ENCODE data around the gene KIF15.

Gene KIF15

DNA sequence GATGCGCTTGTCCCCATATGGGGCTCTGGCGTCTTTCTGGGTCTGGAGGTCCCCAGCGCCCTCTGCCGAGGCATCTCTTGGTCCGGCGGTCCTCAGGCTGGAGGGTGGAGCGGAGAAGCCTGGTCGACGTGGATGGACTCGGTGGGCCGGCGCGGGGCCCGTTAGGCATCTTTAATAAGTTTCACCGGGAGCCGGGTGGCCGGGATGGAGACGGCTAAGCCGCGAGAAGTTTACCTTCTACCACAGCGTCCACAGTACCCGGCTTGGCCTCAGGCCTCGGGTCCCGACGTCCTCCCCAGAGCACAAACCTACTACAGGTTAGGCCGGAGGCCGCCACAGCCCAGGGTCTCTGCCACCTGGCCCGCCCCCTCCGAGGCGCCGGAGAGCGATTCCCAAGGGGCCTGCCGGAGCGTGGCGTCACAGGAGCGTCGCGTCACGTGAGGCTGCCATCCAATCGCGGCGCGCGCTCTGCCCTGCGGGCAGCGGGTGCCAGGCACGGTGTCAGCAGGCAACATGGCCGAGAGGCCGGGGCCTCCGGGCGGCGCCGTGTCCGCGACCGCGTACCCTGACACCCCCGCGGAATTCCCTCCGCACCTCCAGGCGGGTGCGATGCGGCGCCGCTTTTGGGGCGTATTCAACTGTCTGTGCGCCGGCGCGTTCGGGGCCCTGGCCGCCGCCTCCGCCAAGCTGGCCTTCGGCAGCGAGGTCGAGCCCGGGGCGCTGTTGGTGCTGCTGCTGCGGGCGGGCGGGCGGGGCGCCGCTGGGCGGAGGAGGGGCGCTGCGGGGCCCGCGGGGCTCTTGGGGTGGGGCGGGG lies 100.0 kb downstream of the KIF15 start, which contains the start of gene TMEM42:
TMEM42 (plus strand) TSS at position 501 of the 814 bp plus-strand sequence; CDS start at position 514, 13 bp downstream.
- Histone ChIP-seq H3K9ac (ENCODE audit: insufficient read length) (peak within 1 kb of the TSS; percentile 72), H3K36me3 (ENCODE audit: insufficient read depth, low read length) (no peaks in the 10 kb centered on the region), H3K27ac (no peak within 1 kb of the TSS), H3K9me3 (ENCODE audit: low read depth, low read length) (no peaks in the 10 kb centered on the region), H3K4me3 (peak within 1 kb of the TSS; percentile 79)
- no peak for TF ChIP-seq EZH2 (IDR thresholded peaks at IDR 0.05)
- peak; percentile 70; the same call in 1 of the 2 replicates for TF ChIP-seq POLR2AphosphoS5 (IDR thresholded peaks at IDR 0.05; ENCODE audit: borderline replicate concordance, low read depth, low read length)
- no peak for TF ChIP-seq FOXP2 (optimal IDR thresholded peaks at IDR 0.05; ENCODE audit: control extremely low read depth, extremely low read length, insufficient read depth)
- no peak for DNase-seq (ENCODE audit: low read depth, low spot score)

DNA sequence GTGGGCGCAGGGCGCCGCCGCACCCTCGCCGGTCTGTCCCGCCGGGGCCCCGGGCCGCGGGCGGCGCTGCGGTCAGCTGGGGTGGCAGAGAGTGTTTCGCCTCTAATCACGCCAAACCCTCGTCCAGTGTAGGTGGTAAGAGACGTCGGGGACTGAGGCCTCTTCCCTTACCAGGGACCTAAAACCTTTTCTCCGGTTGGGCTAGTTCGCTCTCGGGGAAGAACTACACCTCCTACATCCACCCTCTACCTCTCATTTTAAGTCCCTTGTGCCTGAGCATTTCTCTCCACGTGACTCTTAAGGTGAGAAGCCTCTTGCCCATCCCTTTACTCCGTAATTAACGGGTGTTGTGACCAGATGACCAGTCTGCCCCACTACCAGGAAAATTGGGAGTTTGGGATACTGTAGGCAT lies 100.6 kb downstream of the KIF15 start:
- Histone ChIP-seq H3K9ac (ENCODE audit: insufficient read length) (peak overlapping the region; percentile 72), H3K9me3 (ENCODE audit: low read depth, low read length) (no peaks in the 10 kb centered on the region), H3K27ac (no peak overlapping the region), H3K4me3 (peak overlapping the region; percentile 79), H3K36me3 (ENCODE audit: insufficient read depth, low read length) (no peaks in the 10 kb centered on the region)
- DNase-seq (ENCODE audit: low read depth, low spot score): no peak
- no peak for TF ChIP-seq FOXP2 (optimal IDR thresholded peaks at IDR 0.05; ENCODE audit: control extremely low read depth, extremely low read length, insufficient read depth)
- no peak for TF ChIP-seq EZH2 (IDR thresholded peaks at IDR 0.05)
- TF ChIP-seq POLR2AphosphoS5 (IDR thresholded peaks at IDR 0.05; ENCODE audit: borderline replicate concordance, low read depth, low read length): no peak

DNA sequence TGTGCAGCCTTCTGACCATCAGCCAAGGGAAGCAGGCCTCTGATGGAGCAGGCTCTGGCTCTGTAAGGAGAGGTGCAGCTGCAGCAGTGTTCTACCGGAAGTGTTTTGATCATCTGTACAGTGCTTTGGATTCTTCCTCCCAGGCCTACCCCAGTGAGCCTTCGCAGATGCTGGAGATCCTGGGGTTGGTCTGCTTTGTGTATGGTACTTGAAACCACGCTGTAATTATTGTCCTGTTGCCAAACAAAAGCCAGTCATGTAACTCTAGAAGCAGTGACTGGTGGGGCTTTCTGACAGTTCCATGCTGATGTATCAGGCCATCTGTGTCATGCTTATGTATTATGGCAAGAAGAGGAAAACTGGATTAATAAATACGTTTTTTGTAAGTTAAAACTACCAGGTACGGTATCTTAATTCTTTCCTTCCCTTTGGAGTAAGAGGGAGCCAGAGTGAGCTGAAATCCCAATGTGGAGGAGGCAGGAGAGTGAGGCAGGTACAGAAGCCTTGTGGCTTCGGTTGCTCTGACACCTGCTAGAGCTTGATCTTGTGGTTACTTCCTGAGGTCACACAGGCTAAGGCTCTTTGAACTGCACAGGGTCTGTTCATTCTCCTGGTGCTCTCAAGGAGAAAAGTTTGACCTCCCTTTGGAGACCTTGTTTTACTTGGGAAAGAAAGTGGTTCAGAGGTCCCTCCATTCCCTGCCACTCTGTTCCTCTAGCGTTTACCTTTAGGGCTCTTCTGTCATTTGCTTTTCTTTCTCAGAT lies 103.9 kb downstream of the KIF15 start:
- H3K9me3 ChIP-seq (ENCODE audit: low read depth, low read length): no peaks in the 10 kb centered on the region
- no peak for DNase-seq (ENCODE audit: low read depth, low spot score)
- no peak overlapping the region for H3K9ac ChIP-seq (ENCODE audit: insufficient read length)
- no peak overlapping the region for H3K27ac ChIP-seq
- H3K4me3 ChIP-seq: no peak overlapping the region
- H3K36me3 ChIP-seq (ENCODE audit: insufficient read depth, low read length): no peaks in the 10 kb centered on the region
- TF ChIP-seq EZH2 (IDR thresholded peaks at IDR 0.05): no peak
- TF ChIP-seq POLR2AphosphoS5 (IDR thresholded peaks at IDR 0.05; ENCODE audit: borderline replicate concordance, low read depth, low read length): no peak
- no peak for TF ChIP-seq FOXP2 (optimal IDR thresholded peaks at IDR 0.05; ENCODE audit: control extremely low read depth, extremely low read length, insufficient read depth)

DNA sequence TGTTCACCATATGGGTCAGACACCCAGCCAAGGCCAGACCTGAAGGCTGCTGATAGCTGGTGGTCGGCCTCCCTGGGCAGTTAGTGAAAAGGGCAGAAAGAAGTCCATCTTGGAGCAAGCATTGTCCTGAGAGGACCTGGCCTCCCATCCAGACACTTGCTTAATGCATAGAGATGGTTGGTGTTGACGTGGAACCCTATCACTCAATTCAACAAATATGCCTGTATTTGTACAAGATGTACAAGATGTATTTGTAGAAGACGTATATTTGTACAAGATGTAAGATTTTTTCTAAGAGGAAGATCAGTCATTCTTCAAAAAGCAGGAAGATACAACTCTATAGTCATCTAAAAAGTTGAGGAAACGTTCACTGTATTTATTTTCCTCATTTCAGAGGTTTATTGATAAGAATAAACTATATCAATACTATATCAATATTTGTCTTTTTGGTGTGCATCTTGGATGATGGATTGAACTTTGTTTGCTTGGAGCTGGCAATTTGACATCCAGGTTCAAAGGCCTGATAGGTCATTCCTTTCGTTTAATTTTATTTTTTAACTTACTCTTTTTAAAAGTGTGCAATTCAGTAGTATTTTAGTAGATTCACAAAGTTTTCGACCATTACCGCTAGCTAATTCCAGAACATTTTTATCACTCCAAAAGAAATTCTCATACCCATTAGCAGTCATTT lies 106.0 kb downstream of the KIF15 start:
- Histone ChIP-seq H3K4me3 (no peak overlapping the region), H3K9me3 (ENCODE audit: low read depth, low read length) (no peaks in the 10 kb centered on the region), H3K27ac (no peak overlapping the region), H3K9ac (ENCODE audit: insufficient read length) (no peak overlapping the region), H3K36me3 (ENCODE audit: insufficient read depth, low read length) (no peaks in the 10 kb centered on the region)
- no peak for DNase-seq (ENCODE audit: low read depth, low spot score)
- TF ChIP-seq EZH2 (IDR thresholded peaks at IDR 0.05) (no peak), FOXP2 (optimal IDR thresholded peaks at IDR 0.05; ENCODE audit: control extremely low read depth, extremely low read length, insufficient read depth) (no peak), POLR2AphosphoS5 (IDR thresholded peaks at IDR 0.05; ENCODE audit: borderline replicate concordance, low read depth, low read length) (no peak)

DNA sequence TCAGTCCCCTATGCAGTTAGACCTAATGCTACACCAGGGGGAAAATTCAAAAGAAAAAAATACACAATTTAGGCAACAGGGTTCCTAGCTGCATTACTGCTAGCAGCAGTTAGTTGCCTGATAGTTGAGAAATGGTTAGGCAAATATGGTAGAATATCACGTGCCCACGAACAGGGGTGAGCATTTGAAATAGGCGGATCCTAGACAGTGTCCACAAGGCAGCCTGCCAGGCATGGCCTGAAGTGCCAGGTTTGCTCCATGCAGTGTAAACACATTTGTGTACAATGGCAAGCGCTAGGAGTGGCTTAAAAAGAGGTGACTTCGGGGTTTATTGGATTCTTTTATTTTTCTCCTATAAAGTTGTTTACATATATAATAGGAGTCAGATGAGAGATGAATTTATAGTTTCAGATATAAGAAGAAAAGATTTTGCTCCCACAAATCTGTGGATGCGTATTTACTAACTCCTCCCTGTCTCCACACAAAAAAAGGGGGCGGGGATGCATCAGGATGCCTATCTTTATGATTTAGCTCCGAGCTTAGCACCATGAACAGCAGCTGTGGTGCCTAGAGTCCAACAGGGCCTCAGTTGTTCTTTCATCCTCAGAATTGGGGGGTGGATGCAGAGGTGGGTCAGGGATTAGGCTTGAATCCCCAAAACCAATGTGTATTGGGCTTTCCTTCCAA lies 108.9 kb downstream of the KIF15 start:
- Histone ChIP-seq H3K9ac (ENCODE audit: insufficient read length) (no peak overlapping the region), H3K4me3 (no peak overlapping the region), H3K9me3 (ENCODE audit: low read depth, low read length) (no peaks in the 10 kb centered on the region), H3K36me3 (ENCODE audit: insufficient read depth, low read length) (no peaks in the 10 kb centered on the region), H3K27ac (no peak overlapping the region)
- no peak for DNase-seq (ENCODE audit: low read depth, low spot score)
- TF ChIP-seq EZH2 (IDR thresholded peaks at IDR 0.05): no peak
- TF ChIP-seq FOXP2 (optimal IDR thresholded peaks at IDR 0.05; ENCODE audit: control extremely low read depth, extremely low read length, insufficient read depth): no peak
- TF ChIP-seq POLR2AphosphoS5 (IDR thresholded peaks at IDR 0.05; ENCODE audit: borderline replicate concordance, low read depth, low read length): no peak

DNA sequence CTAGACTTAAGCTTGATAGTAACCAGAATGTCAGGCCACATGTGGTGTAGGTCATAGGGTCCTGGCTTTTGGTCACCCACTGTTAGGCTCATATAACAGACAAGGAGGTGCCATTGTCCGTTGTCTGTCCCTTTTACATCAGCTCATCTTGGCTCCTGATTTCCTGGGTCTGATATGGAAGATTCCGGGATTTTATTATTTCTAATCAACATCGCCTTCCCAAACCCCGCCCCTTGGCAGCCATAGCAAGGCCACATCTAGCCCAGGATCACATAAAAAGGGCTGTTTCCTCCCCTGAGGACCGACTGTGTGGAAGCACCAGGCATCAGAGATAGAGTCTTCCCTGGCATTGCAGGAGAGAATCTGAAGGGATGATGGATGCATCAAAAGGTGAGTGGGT lies 112.7 kb downstream of the KIF15 start, which contains the start of gene TGM4:
TGM4 (plus strand) TSS at position 301 of the 400 bp plus-strand sequence; CDS start at position 372, 71 bp downstream.
- H3K36me3 ChIP-seq (ENCODE audit: insufficient read depth, low read length): no peaks in the 10 kb centered on the region
- no peak for TF ChIP-seq POLR2AphosphoS5 (IDR thresholded peaks at IDR 0.05; ENCODE audit: borderline replicate concordance, low read depth, low read length)
- no peak for TF ChIP-seq FOXP2 (optimal IDR thresholded peaks at IDR 0.05; ENCODE audit: control extremely low read depth, extremely low read length, insufficient read depth)
- TF ChIP-seq EZH2 (IDR thresholded peaks at IDR 0.05): no peak
- H3K4me3 ChIP-seq: no peak within 1 kb of the TSS
- H3K27ac ChIP-seq: no peak within 1 kb of the TSS
- H3K9me3 ChIP-seq (ENCODE audit: low read depth, low read length): no peaks in the 10 kb centered on the region
- no peak within 1 kb of the TSS for H3K9ac ChIP-seq (ENCODE audit: insufficient read length)
- no peak for DNase-seq (ENCODE audit: low read depth, low spot score)

DNA sequence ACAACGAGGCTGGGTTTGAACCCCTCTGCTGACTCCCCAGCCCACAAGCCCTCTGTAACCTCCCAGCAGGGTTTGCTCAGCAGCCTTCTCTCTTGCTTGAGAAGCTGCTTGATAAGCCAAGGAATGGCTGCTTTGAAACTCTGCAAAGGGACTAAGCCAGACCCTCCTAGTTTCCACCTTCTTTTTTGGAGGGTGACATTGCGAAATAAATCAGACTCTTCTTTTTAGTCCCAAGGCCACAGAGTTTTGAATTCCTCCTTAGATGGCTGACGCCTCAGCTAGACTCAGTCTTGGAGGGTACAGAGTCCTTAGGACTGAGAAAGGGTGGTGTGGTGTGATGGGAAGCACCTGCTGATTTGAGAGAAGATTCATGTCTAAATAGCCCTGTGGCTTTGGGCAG lies 114.0 kb downstream of the KIF15 start:
- Histone ChIP-seq H3K27ac (no peak overlapping the region), H3K4me3 (no peak overlapping the region), H3K9ac (ENCODE audit: insufficient read length) (no peak overlapping the region), H3K36me3 (ENCODE audit: insufficient read depth, low read length) (no peaks in the 10 kb centered on the region), H3K9me3 (ENCODE audit: low read depth, low read length) (no peaks in the 10 kb centered on the region)
- TF ChIP-seq FOXP2 (optimal IDR thresholded peaks at IDR 0.05; ENCODE audit: control extremely low read depth, extremely low read length, insufficient read depth): no peak
- no peak for TF ChIP-seq POLR2AphosphoS5 (IDR thresholded peaks at IDR 0.05; ENCODE audit: borderline replicate concordance, low read depth, low read length)
- no peak for TF ChIP-seq EZH2 (IDR thresholded peaks at IDR 0.05)
- no peak for DNase-seq (ENCODE audit: low read depth, low spot score)

All from SK-N-MC (cell line).